Kidney epithelial cell (primary cell): Measurements from ENCODE around the gene AKT1. TPM values are rescaled to one million over a fixed set of nuclear protein-coding genes. Genes with fewer than 3 reads are reported as not detected.

Experiments used
- DNase-seq: peaks from one replicate; pipeline ENCODE4 v3.0.0-alpha.2; 2010; ENCODE audit warnings: low read depth
- H3K27me3 ChIP-seq: 2 replicates; pipeline ENCODE4 v1.6.0; 2011; ENCODE audit warnings: low read length; ENCODE audit not compliant: control insufficient read depth, insufficient read depth
- H3K36me3 ChIP-seq: 2 replicates; pipeline ENCODE4 v1.5.1; 2011; ENCODE audit warnings: low read length; ENCODE audit not compliant: control insufficient read depth, insufficient read depth
- H3K4me3 ChIP-seq: 2 replicates; pipeline ENCODE4 v1.5.1; 2011; ENCODE audit warnings: low read depth, mild to moderate bottlenecking, control low read depth, low read length
- total RNA-seq: library from RNA; depleted of rRNA; stranded (reverse); fragments of >200 nt; gene quantifications from 2 replicates; pipeline ENCODE4 v1.2.3, GENCODE V29; 2015
- TF ChIP-seq, protein P1 (sequence below): IDR thresholded peaks from 2 replicates; pipeline ENCODE4 v1.5.1; 2011; ENCODE audit warnings: mild to moderate bottlenecking, moderate library complexity, low read length, control low read depth, inconsistent platforms; ENCODE audit not compliant: insufficient read depth, poor library complexity, severe bottlenecking

The AKT1 gene
- total RNA-seq, 1 donor from 2014 or later = 144 TPM

DNA sequence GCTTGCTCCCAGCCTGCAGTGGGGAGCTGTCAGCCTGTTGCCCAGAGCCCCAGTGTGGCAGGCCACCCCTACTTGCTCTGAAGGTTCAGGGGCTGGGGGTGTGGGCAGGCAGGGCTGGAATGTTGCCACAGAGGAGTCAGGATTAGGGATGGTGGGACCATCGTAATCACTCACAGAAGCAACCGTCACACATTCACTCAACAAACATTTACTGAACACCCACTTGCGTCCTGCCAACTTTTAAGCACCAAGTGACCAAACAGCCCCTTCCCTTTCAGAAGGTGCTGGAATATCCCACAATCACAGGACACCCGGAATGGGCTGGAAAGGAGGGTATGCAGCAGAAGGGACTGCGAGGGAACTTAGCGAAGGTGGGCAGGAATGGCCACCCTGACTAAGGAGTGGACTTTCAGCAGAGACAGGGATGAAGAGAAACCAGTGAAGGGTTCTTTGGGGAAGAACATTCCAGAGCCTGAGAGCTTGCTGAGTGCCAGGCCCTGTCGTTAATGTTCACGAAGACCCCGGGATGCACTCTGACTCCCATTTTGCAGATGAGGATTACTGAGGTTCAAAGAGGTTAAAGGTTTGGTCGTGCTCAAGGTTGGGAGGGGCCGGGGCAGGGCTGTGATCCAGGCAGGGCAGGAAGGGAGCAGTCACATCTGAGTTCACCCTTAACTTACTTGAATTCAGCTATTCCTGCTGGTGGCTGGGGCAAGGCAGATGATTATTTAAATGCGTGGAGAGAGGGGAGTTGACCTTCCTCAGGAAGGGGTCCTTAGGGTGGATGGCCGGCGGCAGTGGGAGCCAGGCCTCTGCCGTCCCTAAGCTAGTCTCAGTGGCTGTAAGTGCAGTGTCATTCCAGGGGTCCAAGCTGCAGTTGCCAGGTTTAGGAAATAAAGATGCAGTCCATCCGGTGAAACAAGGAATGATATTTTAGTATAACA, 3.0 kb upstream of the AKT1 start:
- DNase-seq = no peak
- H3K36me3 ChIP-seq = no peaks in the 10 kb centered on the region
- no peaks in the 10 kb centered on the region for H3K27me3 ChIP-seq
- H3K4me3 ChIP-seq = no peak overlapping the region
- TF ChIP-seq, protein P1, sequence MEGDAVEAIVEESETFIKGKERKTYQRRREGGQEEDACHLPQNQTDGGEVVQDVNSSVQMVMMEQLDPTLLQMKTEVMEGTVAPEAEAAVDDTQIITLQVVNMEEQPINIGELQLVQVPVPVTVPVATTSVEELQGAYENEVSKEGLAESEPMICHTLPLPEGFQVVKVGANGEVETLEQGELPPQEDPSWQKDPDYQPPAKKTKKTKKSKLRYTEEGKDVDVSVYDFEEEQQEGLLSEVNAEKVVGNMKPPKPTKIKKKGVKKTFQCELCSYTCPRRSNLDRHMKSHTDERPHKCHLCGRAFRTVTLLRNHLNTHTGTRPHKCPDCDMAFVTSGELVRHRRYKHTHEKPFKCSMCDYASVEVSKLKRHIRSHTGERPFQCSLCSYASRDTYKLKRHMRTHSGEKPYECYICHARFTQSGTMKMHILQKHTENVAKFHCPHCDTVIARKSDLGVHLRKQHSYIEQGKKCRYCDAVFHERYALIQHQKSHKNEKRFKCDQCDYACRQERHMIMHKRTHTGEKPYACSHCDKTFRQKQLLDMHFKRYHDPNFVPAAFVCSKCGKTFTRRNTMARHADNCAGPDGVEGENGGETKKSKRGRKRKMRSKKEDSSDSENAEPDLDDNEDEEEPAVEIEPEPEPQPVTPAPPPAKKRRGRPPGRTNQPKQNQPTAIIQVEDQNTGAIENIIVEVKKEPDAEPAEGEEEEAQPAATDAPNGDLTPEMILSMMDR = no peak

GRCh38 chr14:104797115-104798044, 1.8 kb upstream of the AKT1 start:
- TF ChIP-seq, protein P1 = no peak
- Histone ChIP-seq H3K36me3 (no peaks in the 10 kb centered on the region), H3K27me3 (no peaks in the 10 kb centered on the region), H3K4me3 (no peak overlapping the region)
- no peak for DNase-seq

GRCh38 chr14:104796687-104797081, 1.1 kb upstream of the AKT1 start:
- H3K36me3 ChIP-seq = no peaks in the 10 kb centered on the region
- no peak for DNase-seq
- TF ChIP-seq, protein P1 = no peak

GRCh38 chr14:104795781-104796686, 486 bp upstream of the AKT1 start:
- Histone ChIP-seq H3K36me3 (no peaks in the 10 kb centered on the region), H3K27me3 (no peaks in the 10 kb centered on the region), H3K4me3 (peak overlapping the region; percentile 45)
- TF ChIP-seq, protein P1 = no peak
- DNase-seq = no peak

More at GRCh38 chr14:104796687-104797081, 1.1 kb upstream of the AKT1 start:
- H3K27me3 ChIP-seq = no peaks in the 10 kb centered on the region
- no peak overlapping the region for H3K4me3 ChIP-seq

DNA sequence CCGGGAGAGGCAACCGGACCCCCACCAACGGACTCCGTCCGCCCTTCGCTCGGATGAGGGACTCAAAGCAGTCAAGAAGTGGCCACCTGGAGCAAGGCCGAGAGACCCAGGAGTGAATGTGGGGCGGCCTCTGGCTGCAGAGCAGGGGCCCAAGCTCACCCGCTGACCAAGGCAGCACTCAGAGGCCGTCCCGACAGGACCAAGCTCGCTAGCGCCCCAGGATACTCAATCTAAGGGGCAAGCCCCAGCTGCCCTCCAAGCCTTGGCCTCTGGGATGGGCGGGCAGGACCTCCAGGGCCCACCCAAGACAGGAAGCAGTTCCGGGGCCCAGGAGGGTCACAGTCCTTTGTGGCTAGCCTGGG, 936 bp downstream of the AKT1 start:
- H3K27me3 ChIP-seq = no peaks in the 10 kb centered on the region
- DNase-seq = no peak
- peak overlapping the region; percentile 67 for H3K4me3 ChIP-seq
- TF ChIP-seq, protein P1 = peak; percentile 5
- no peaks in the 10 kb centered on the region for H3K36me3 ChIP-seq
